MCF 10A (cell line): Measurements from ENCODE around the gene TMEM147. TPM values are rescaled to one million over a fixed set of nuclear protein-coding genes. Genes with fewer than 3 reads are reported as not detected.

ENCODE experiments used
- BruUV-seq: library from RNA; stranded (reverse); fragments of 400-500 nt; replicated peaks from 2 replicates; lab custom pipeline; 2021; lab: Mats Ljungman, UMichigan
- CTCF ChIA-PET: fragments of 300-600 bp; sonication (Branson Sonifier 250); formaldehyde crosslinking; extraction: SDS; loops from one replicate; lab custom pipeline; 2021; ENCODE audit warnings: antibody characterized with exemption, inconsistent platforms; lab: Yijun Ruan, JAX
- POLR2A ChIA-PET: fragments of 300-600, 350-650 bp; sonication (Branson Sonifier 250); formaldehyde crosslinking; extraction: SDS; loops from one replicate; lab custom pipeline; 2020; ENCODE audit warnings: antibody characterized with exemption, inconsistent platforms; lab: Yijun Ruan, JAX
- DNase-seq: peaks from one replicate; pipeline ENCODE4 v3.0.0-alpha.2; 2018; ENCODE audit not compliant: unreplicated experiment
- H3K27ac Mint-ChIP-seq: one replicate; pipeline ENCODE4 v1.8.0; 2022; ENCODE audit warnings: mild to moderate bottlenecking, low read depth, mixed read lengths; ENCODE audit not compliant: unreplicated experiment
- H3K27me3 Mint-ChIP-seq: one replicate; pipeline ENCODE4 v1.8.0; 2022; ENCODE audit warnings: mixed read lengths; ENCODE audit not compliant: insufficient read depth, unreplicated experiment
- H3K36me3 Mint-ChIP-seq: one replicate; pipeline ENCODE4 v1.8.0; 2022; ENCODE audit warnings: mild to moderate bottlenecking, moderate library complexity, mixed read lengths; ENCODE audit not compliant: insufficient read depth, unreplicated experiment
- H3K4me1 Mint-ChIP-seq: one replicate; pipeline ENCODE4 v1.8.0; 2022; ENCODE audit warnings: mixed read lengths; ENCODE audit not compliant: insufficient read depth, unreplicated experiment
- H3K4me3 Mint-ChIP-seq: one replicate; pipeline ENCODE4 v1.8.0; 2022; ENCODE audit warnings: mild to moderate bottlenecking, moderate library complexity, mixed read lengths; ENCODE audit not compliant: unreplicated experiment
- H3K9me3 Mint-ChIP-seq: one replicate; pipeline ENCODE4 v1.8.0; 2022; ENCODE audit warnings: mixed read lengths; ENCODE audit not compliant: unreplicated experiment
- intact Hi-C: fragments of 100-400 bp; cut with micrococcal nuclease; formaldehyde crosslinking; loops from 2 replicates; pipeline ENCODE4 v1.14.1; 2022
- total RNA-seq: library from RNA; stranded (reverse); gene quantifications from 2 replicates; pipeline ENCODE4 v1.2.3, GENCODE V29; 2022
- TF ChIP-seq, protein P1 (sequence below): fragments of 200-600 bp; IDR thresholded peaks from one replicate; pipeline ENCODE4 v1.8.0; 2022; ENCODE audit warnings: antibody characterized with exemption, mild to moderate bottlenecking; ENCODE audit not compliant: unreplicated experiment

The TMEM147 gene
- total RNA-seq, 1 experiment from 2014 or later = 110 TPM

DNA sequence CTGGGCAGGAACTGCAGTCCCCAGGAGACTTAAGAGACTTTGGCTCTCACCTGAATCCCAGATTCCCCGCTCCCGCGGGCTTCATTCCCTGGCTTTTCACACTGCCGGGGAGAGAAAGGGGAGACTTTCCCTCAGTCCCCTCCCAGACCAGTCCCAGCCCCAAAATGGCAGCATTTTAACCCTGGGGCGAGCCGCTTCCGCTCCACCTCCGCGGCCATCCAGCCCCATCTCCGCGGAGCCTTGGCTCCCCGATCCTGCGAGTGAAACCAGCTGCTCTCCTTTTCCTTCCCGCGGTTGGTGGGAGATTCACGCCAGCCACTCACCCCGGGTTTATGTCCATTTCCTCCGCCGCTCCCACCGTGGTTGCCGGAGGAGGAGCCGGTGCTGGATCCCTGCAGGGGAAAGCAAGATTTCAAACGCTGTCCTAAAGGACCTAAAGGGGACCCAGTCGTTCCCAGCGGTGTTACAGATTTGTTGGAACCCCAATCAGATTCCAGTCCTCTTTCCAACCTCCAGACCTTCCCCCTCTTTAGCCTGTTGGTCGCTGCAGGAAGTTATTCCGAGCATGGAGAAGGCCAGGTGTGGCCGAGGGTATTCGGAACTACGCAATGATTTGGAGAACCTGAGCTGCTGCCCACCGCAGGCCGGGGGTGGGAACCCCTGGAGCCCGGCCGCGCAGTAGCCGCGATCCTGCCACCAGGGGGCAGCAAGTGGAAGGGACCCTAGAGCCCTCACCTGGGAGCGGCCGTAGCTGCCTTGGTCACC is 35.4 kb upstream of the TMEM147 start:
- peaks cover 15% of the 10 kb centered on the region for H3K4me1 Mint-ChIP-seq
- intact Hi-C loops = loop anchor here (1.0 to 2.0 kb wide), 3 partner anchors 35 to 207 kb away; partner anchors contain the start of gene TMEM147
- DNase-seq = peak; percentile 88
- POLR2A ChIA-PET = interaction anchor here (0.6 to 1.3 kb wide), 11 partner anchors 9 to 321 kb away, joined by 3 to 4 read pairs (median 4); partner anchors contain the start of genes COX6B1, PSENEN and U2AF1L4
- peak overlapping the region; percentile 74 for H3K4me3 Mint-ChIP-seq
- no peaks in the 10 kb centered on the region for H3K9me3 Mint-ChIP-seq
- peak overlapping the region; percentile 75 for H3K27ac Mint-ChIP-seq
- CTCF ChIA-PET = interaction anchor here (0.6 to 8.6 kb wide), 21 partner anchors 8 to 165 kb away, joined by 3 to 108 read pairs (median 4); no protein-coding TSS in a partner anchor
- peaks cover 12% of the 10 kb centered on the region for H3K36me3 Mint-ChIP-seq
- TF ChIP-seq, protein P1, sequence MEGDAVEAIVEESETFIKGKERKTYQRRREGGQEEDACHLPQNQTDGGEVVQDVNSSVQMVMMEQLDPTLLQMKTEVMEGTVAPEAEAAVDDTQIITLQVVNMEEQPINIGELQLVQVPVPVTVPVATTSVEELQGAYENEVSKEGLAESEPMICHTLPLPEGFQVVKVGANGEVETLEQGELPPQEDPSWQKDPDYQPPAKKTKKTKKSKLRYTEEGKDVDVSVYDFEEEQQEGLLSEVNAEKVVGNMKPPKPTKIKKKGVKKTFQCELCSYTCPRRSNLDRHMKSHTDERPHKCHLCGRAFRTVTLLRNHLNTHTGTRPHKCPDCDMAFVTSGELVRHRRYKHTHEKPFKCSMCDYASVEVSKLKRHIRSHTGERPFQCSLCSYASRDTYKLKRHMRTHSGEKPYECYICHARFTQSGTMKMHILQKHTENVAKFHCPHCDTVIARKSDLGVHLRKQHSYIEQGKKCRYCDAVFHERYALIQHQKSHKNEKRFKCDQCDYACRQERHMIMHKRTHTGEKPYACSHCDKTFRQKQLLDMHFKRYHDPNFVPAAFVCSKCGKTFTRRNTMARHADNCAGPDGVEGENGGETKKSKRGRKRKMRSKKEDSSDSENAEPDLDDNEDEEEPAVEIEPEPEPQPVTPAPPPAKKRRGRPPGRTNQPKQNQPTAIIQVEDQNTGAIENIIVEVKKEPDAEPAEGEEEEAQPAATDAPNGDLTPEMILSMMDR = peak; percentile 93
- H3K27me3 Mint-ChIP-seq = no peaks in the 10 kb centered on the region
- TSS peak; percentile 69 for BruUV-seq

DNA sequence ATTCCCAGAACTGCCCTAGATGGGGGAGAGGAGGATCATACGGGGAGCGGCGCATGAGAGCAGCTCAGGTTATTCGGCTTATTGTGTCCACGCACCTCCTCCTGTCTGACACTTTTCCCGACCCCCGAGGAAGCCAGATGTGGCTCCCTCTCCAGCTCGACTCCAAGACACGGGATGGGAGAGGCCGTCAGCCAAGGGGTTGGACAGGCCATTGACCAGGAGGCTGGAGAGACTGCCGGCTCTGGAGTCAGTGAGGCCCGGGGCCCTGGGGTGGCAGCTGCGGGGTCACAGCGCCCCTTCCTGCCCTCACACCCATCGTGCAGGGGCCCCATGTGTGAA is 34.8 kb upstream of the TMEM147 start:
- Mint-ChIP-seq H3K27ac (peak overlapping the region; percentile 75), H3K36me3 (peaks cover 6% of the 10 kb centered on the region), H3K9me3 (no peaks in the 10 kb centered on the region), H3K4me3 (peak overlapping the region; percentile 74), H3K27me3 (no peaks in the 10 kb centered on the region), H3K4me1 (peaks cover 15% of the 10 kb centered on the region)
- intact Hi-C loops = loop anchor here (1.0 to 2.0 kb wide), 2 partner anchors 132 to 207 kb away; no protein-coding TSS in a partner anchor
- POLR2A ChIA-PET = interaction anchor here (0.6 to 1.3 kb wide), 5 partner anchors 8 to 321 kb away, joined by 3 to 4 read pairs (median 4); no protein-coding TSS in a partner anchor
- CTCF ChIA-PET = interaction anchor here (0.5 to 8.6 kb wide), 20 partner anchors 8 to 359 kb away, joined by 3 to 108 read pairs (median 4); no protein-coding TSS in a partner anchor
- TF ChIP-seq, protein P1 = no peak
- BruUV-seq = no TSS peak
- DNase-seq = no peak

DNA sequence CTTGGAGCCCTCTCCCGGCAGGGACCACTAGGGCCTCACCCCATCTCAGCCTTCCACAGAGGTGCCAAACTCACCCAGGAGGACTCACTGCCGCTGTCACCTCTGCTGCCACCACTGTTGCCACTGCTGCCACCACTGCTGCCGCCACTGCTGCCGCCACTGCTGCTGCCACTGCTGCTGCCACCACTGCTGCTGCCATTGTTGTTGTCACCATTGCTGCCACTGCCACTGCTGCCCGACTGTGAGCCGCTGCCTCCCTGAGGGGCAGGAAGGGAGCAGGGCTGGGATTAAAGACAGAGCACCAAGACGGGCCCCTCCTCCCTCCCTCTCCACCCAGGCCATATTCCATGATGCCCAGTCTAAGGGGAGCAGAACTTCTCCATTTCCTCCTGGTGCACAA is 34.1 kb upstream of the TMEM147 start:
- peaks cover 15% of the 10 kb centered on the region for H3K4me1 Mint-ChIP-seq
- POLR2A ChIA-PET = interaction anchor here (0.6 kb wide), 1 partner anchor 101 kb away, joined by 3 read pairs; the partner anchor contains the start of gene HAUS5
- peaks cover 2% of the 10 kb centered on the region for H3K36me3 Mint-ChIP-seq
- intact Hi-C loops = loop anchor here (2.0 kb wide), 1 partner anchor 131 kb away; no protein-coding TSS in a partner anchor
- H3K9me3 Mint-ChIP-seq = no peaks in the 10 kb centered on the region
- TF ChIP-seq, protein P1 = no peak
- no peak overlapping the region for H3K4me3 Mint-ChIP-seq
- CTCF ChIA-PET = interaction anchor here (0.9 to 8.6 kb wide), 6 partner anchors 9 to 134 kb away, joined by 3 to 108 read pairs (median 4); no protein-coding TSS in a partner anchor
- no peak overlapping the region for H3K27ac Mint-ChIP-seq
- no peak for DNase-seq
- H3K27me3 Mint-ChIP-seq = no peaks in the 10 kb centered on the region
- no TSS peak for BruUV-seq
